BLaER1 treated with 17β-estradiol and CSF1 and Interleukin-3, amounts not matched to agents 10 nM and 100 nM (cell line): ENCODE results near the gene WFIKKN1.

Source experiments
- H3K27ac ChIP-seq, 11 experiments: shearing (Covaris generic); formaldehyde crosslinking; 2 replicates each; pipeline ENCODE4 v1.8.1; 2022
- H3K27me3 ChIP-seq, 11 experiments: shearing (Covaris generic); formaldehyde crosslinking; 2 replicates each; pipeline ENCODE4 v1.8.1; 2022
- H3K36me3 ChIP-seq, 11 experiments: shearing (Covaris generic); formaldehyde crosslinking; 2 replicates each; pipeline ENCODE4 v1.8.1; 2022
- H3K4me1 ChIP-seq, 10 experiments: shearing (Covaris generic); formaldehyde crosslinking; 2 replicates each; pipeline ENCODE4 v1.8.1; 2022
- H3K4me2 ChIP-seq, 11 experiments: shearing (Covaris generic); formaldehyde crosslinking; 2 replicates each; pipeline ENCODE4 v1.8.1; 2022
- H3K4me3 ChIP-seq, 10 experiments: shearing (Covaris generic); formaldehyde crosslinking; 2 replicates each; pipeline ENCODE4 v1.8.1; 2022
- H3K9ac ChIP-seq, 11 experiments: shearing (Covaris generic); formaldehyde crosslinking; 2 replicates each; pipeline ENCODE4 v1.8.1; 2022
- H3K9me3 ChIP-seq, 11 experiments: shearing (Covaris generic); formaldehyde crosslinking; replicated peaks in 1 of 11; 2 replicates each; pipeline ENCODE4 v1.8.1; 2022
- H4K20me1 ChIP-seq, 11 experiments: shearing (Covaris generic); formaldehyde crosslinking; 2 replicates each; pipeline ENCODE4 v1.8.1; 2022
- Cebpa-rat ChIP-seq, 11 experiments: shearing (Covaris generic); IDR thresholded peaks; 2 replicates each; pipeline ENCODE4 v1.8.1; 2022

Gene WFIKKN1

DNA sequence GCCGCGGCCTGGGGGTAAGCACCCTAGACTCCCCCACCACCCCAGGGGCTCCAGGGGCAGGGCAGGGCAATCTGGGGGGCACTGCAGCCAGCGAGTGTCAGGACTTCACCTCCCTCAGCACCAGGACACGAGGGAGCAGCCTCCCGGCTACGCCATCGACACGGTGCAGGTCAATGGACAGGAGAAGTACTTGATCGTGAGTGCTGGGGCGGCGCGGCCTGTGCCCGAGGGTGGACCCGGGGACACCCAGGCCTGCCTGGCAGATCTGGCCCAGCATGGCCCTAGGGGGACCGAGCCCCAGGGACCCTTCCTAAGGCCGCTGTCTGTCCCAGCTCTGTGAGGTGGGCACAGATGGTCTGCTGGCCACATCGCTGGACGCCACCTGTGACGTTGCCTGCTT lies 41.6 kb downstream of the WFIKKN1 start:
- no peak overlapping the region for H3K4me3 ChIP-seq
- H3K9ac ChIP-seq = no peak overlapping the region
- peaks cover 34 to 90% (median 82%) of the 10 kb centered on the region in 11 experiments; a peak in 21 of 22 replicates for H4K20me1 ChIP-seq
- no peaks in the 10 kb centered on the region for H3K9me3 ChIP-seq
- peaks cover 14 to 35% (median 26%) of the 10 kb centered on the region in 10 experiments for H3K4me1 ChIP-seq
- peaks cover 12 to 29% (median 17%) of the 10 kb centered on the region in 11 experiments for H3K27me3 ChIP-seq
- no peak overlapping the region for H3K4me2 ChIP-seq
- H3K27ac ChIP-seq = no peak overlapping the region
- H3K36me3 ChIP-seq = peaks cover 49 to 59% (median 52%) of the 10 kb centered on the region in 11 experiments
- no peak for TF ChIP-seq Cebpa-rat (IDR thresholded peaks at IDR 0.05)

- Histone ChIP-seq H3K27ac (no peak overlapping the region), H3K4me3 (no peak overlapping the region), H3K4me1 (peaks cover 11 to 32% (median 22%) of the 10 kb centered on the region in 10 experiments), H3K9ac (no peak overlapping the region), H3K9me3 (no peaks in the 10 kb centered on the region), H3K36me3 (peaks cover 49 to 59% (median 52%) of the 10 kb centered on the region in 11 experiments), H3K27me3 (peaks cover 12 to 29% (median 17%) of the 10 kb centered on the region in 11 experiments), H3K4me2 (no peak overlapping the region), H4K20me1 (peaks cover 34 to 95% (median 82%) of the 10 kb centered on the region in 11 experiments; a peak in 21 of 22 replicates)
- no peak for TF ChIP-seq Cebpa-rat (IDR thresholded peaks at IDR 0.05)
Measured at GRCh38 chr16:672851-673250, 42.1 kb downstream of the WFIKKN1 start.

DNA sequence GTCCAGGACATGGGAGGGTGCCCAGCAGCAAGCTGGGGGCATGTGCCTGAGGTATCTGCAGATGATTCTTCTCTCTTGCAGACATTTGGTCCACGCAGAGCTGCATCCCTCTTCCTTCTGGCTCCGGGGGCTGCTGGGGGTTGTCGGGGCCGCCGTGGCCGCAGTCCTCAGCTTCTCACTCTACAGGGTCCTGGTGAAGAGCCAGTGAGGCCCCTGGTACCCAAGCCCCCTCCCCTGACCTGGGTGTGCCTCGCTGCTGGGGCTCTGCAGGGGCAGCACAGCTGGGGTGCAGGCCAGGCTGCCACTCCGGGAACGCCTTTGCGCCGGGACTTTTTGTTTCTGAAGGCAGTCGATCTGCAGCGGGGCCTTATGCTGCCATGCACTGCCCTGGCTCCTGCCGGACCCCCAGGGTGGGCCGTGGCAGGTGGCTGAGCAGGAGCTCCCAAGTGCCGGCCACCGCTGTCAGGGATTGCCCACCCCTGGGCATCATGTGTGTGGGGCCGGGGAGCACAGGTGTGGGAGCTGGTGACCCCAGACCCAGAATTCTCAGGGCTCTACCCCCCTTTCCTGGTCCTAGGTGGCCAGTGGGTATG lies 42.7 kb downstream of the WFIKKN1 start:
- Histone ChIP-seq H3K9me3 (no peaks in the 10 kb centered on the region), H3K27me3 (peaks cover 12 to 29% (median 17%) of the 10 kb centered on the region in 11 experiments), H3K27ac (no peak overlapping the region), H3K4me2 (no peak overlapping the region), H4K20me1 (peaks cover 34 to 99% (median 84%) of the 10 kb centered on the region in 11 experiments; a peak in 21 of 22 replicates), H3K4me3 (no peak overlapping the region), H3K4me1 (peaks cover 11 to 32% (median 23%) of the 10 kb centered on the region in 10 experiments), H3K36me3 (peaks cover 49 to 59% (median 52%) of the 10 kb centered on the region in 11 experiments), H3K9ac (no peak overlapping the region)
- TF ChIP-seq Cebpa-rat (IDR thresholded peaks at IDR 0.05) = no peak

GRCh38 chr16:674214-674881 lies 43.6 kb downstream of the WFIKKN1 start:
- Histone ChIP-seq H4K20me1 (peaks cover 34 to 97% (median 81%) of the 10 kb centered on the region in 11 experiments; a peak in 21 of 22 replicates), H3K27me3 (peaks cover 12 to 29% (median 17%) of the 10 kb centered on the region in 11 experiments), H3K36me3 (peaks cover 48 to 55% (median 51%) of the 10 kb centered on the region in 11 experiments), H3K27ac (no peak overlapping the region), H3K9me3 (no peaks in the 10 kb centered on the region), H3K4me3 (no peak overlapping the region), H3K9ac (peak overlapping the region in 2 of 11 experiments; percentile 8 to 17; a peak in 2 of 22 replicates), H3K4me2 (peak overlapping the region in 7 of 11 experiments; percentile 21 to 48 (median 38); a peak in 9 of 22 replicates), H3K4me1 (peaks cover 5 to 34% (median 23%) of the 10 kb centered on the region in 10 experiments; a peak in 19 of 20 replicates)
- TF ChIP-seq Cebpa-rat (IDR thresholded peaks at IDR 0.05) = no peak

DNA sequence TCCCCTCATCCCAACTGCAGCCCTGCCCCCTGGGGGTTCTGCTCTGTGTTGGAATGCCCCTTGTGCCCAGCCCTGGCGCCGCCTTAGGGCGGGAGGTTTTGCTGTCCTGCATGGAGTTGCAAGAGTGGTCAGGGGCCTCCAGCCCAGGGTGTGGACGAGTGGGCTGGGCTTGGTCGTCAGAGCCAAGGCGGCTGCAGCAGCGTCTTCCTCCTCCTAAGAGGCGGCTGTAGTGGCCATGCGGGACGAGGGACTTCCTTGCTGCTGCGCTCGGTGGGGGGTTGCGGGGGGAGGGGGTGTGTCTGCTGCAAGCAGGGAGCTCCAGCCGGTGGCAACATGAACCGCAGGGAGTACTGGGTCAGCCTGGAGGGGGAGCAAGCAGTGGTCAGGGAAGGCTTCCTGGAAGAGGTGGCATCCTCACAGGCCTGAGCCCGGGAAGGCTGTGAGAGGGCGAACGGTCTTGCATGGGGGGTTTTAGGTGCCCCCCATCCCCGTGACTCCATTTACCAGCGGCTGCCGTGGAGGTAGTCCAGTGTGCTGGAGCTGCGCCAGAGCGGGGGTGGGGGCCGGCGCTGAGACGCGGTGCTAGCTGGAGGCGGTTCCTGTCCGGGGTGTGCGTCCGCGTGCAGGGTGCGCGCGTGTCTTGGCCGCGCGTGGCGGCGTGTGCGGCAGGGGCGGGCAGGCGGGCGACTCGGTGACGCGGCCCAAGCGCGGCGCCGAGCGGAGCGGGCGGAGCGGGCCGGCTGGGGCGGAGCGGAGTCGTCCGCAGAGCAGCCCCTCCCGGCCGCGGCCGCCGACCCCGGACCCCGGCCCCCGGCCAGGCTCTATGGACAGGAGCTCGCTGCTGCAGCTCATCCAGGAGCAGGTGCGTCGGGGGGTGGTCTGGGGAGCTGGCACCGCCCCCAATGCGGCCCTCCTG lies 44.4 kb downstream of the WFIKKN1 start, which contains the start of gene RHBDL1:
TSS of gene RHBDL1 (plus strand) at position 704 of the 916 bp plus-strand sequence. CDS start at position 824, 120 bp downstream.
- H3K9me3 ChIP-seq = no peaks in the 10 kb centered on the region
- H3K4me2 ChIP-seq = peak within 1 kb of the TSS in 8 of 11 experiments; percentile 15 to 48 (median 36); a peak in 14 of 22 replicates
- no peak for TF ChIP-seq Cebpa-rat (IDR thresholded peaks at IDR 0.05)
- no peak within 1 kb of the TSS for H3K27ac ChIP-seq
- H3K4me1 ChIP-seq = peaks cover 0 to 27% (median 18%) of the 10 kb centered on the region in 10 experiments; a peak in 16 of 20 replicates
- peaks cover 12 to 29% (median 17%) of the 10 kb centered on the region in 11 experiments for H3K27me3 ChIP-seq
- H3K9ac ChIP-seq = peak within 1 kb of the TSS in 2 of 11 experiments; percentile 8 to 17; a peak in 2 of 22 replicates
- H3K4me3 ChIP-seq = no peak within 1 kb of the TSS
- H4K20me1 ChIP-seq = peaks cover 34 to 89% (median 72%) of the 10 kb centered on the region in 11 experiments; a peak in 21 of 22 replicates
- peaks cover 40 to 46% (median 43%) of the 10 kb centered on the region in 11 experiments for H3K36me3 ChIP-seq

- Histone ChIP-seq H4K20me1 (peaks cover 38 to 89% (median 70%) of the 10 kb centered on the region in 11 experiments; a peak in 21 of 22 replicates), H3K9me3 (no peaks in the 10 kb centered on the region), H3K4me2 (no peak overlapping the region), H3K27ac (no peak overlapping the region), H3K4me1 (peaks cover 4 to 26% (median 20%) of the 10 kb centered on the region in 10 experiments), H3K4me3 (no peak overlapping the region), H3K27me3 (peaks cover 12 to 29% (median 17%) of the 10 kb centered on the region in 11 experiments), H3K36me3 (peaks cover 32 to 38% (median 35%) of the 10 kb centered on the region in 11 experiments), H3K9ac (no peak overlapping the region)
- no peak for TF ChIP-seq Cebpa-rat (IDR thresholded peaks at IDR 0.05)
Measured at GRCh38 chr16:675884-676564, 45.2 kb downstream of the WFIKKN1 start.

DNA sequence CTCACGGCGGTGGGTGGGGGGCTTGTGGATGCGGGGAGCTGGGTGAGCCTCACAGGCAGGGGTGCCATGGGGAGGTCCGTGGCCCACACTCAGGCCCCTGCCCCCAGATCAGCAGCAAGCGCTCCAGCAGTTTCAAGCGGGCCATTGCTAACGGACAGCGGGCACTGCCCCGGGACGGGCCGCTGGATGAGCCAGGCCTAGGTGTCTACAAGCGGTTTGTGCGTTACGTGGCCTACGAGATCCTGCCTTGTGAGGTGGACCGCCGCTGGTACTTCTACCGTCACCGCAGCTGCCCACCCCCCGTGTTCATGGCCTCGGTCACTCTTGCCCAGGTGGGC lies 45.7 kb downstream of the WFIKKN1 start:
- Histone ChIP-seq H4K20me1 (peaks cover 43 to 89% (median 71%) of the 10 kb centered on the region in 11 experiments; a peak in 21 of 22 replicates), H3K27ac (no peak overlapping the region), H3K27me3 (peaks cover 12 to 29% (median 17%) of the 10 kb centered on the region in 11 experiments), H3K9ac (no peak overlapping the region), H3K9me3 (no peaks in the 10 kb centered on the region), H3K4me1 (peaks cover 9 to 32% (median 25%) of the 10 kb centered on the region in 10 experiments), H3K4me2 (no peak overlapping the region), H3K36me3 (peaks cover 29 to 37% (median 33%) of the 10 kb centered on the region in 11 experiments), H3K4me3 (no peak overlapping the region)
- TF ChIP-seq Cebpa-rat (IDR thresholded peaks at IDR 0.05) = no peak

GRCh38 chr16:676913-677312 lies 46.1 kb downstream of the WFIKKN1 start:
- Histone ChIP-seq H3K4me2 (no peak overlapping the region), H3K4me1 (peaks cover 13 to 35% (median 29%) of the 10 kb centered on the region in 10 experiments), H4K20me1 (peaks cover 47 to 90% (median 73%) of the 10 kb centered on the region in 11 experiments; a peak in 21 of 22 replicates), H3K27ac (no peak overlapping the region), H3K4me3 (no peak overlapping the region), H3K9ac (no peak overlapping the region), H3K9me3 (no peaks in the 10 kb centered on the region), H3K36me3 (peaks cover 31 to 38% (median 34%) of the 10 kb centered on the region in 11 experiments), H3K27me3 (peaks cover 12 to 29% (median 17%) of the 10 kb centered on the region in 11 experiments)
- no peak for TF ChIP-seq Cebpa-rat (IDR thresholded peaks at IDR 0.05)
